Panc1 (cell line): ENCODE results near the gene C8A. TPM values are rescaled to one million over a fixed set of nuclear protein-coding genes. Genes with fewer than 3 reads are reported as not detected.

Experiments
- ATAC-seq: fragments of 200-7000 bp; cut with Tn5 transposase; 2 replicates; pipeline ENCODE4 v1.9.1; 2020; ENCODE audit warnings: mild to moderate bottlenecking, moderate library complexity
- BruUV-seq: library from RNA; stranded (reverse); fragments of 400-500 nt; replicated peaks from 2 replicates; lab custom pipeline; 2021; lab: Mats Ljungman, UMichigan
- CTCF ChIA-PET: fragments of 300-600 bp; sonication (Branson Sonifier 250); formaldehyde crosslinking; loops from one replicate; lab custom pipeline; 2022; ENCODE audit warnings: antibody characterized with exemption; lab: Charles Lee
- POLR2A ChIA-PET: fragments of 300-600 bp; sonication (Branson Sonifier 250); formaldehyde crosslinking; loops from one replicate; lab custom pipeline; 2022; ENCODE audit warnings: antibody characterized with exemption; lab: Charles Lee
- DNase-seq: peaks from one replicate; pipeline ENCODE4 v3.0.0-alpha.2; 2010; ENCODE audit warnings: low read depth, low spot score
- H3K27ac ChIP-seq: 2 replicates; pipeline ENCODE4 v1.5.1; 2011; ENCODE audit warnings: mild to moderate bottlenecking, low read length, inconsistent platforms
- H3K27me3 ChIP-seq: fragments of 200-500 bp; sonication (Bioruptor generic); 2 replicates; pipeline ENCODE4 v1.6.0; 2014; ENCODE audit warnings: low read length, inconsistent platforms; ENCODE audit not compliant: control insufficient read depth, insufficient read depth
- H3K36me3 ChIP-seq: fragments of 200-500 bp; sonication (Bioruptor generic); 2 replicates; pipeline ENCODE4 v1.5.1; 2014; ENCODE audit warnings: inconsistent platforms, mild to moderate bottlenecking, low read length, moderate library complexity; ENCODE audit not compliant: control insufficient read depth, insufficient read depth
- H3K4me1 ChIP-seq: 2 replicates; pipeline ENCODE4 v1.5.1; 2011; ENCODE audit warnings: inconsistent platforms, mild to moderate bottlenecking, low read length, moderate library complexity; ENCODE audit not compliant: control insufficient read depth, insufficient read depth
- H3K4me3 ChIP-seq, 2 experiments: 2 replicates each; pipeline ENCODE4 v1.5.1; 2011 to 2012; ENCODE audit warnings: low read depth in 2 of 2, low read length in 2 of 2, mild to moderate bottlenecking in 2 of 2, inconsistent platforms in 1 of 2, moderate library complexity in 1 of 2
- H3K9me3 ChIP-seq: fragments of 200-500 bp; sonication (Bioruptor generic); 2 replicates; pipeline ENCODE4 v1.5.1; 2014; ENCODE audit warnings: low read depth, mild to moderate bottlenecking, inconsistent platforms, low read length, moderate library complexity; ENCODE audit not compliant: control insufficient read depth, insufficient read depth
- CTCF ChIP-seq: fragments of 450-650 bp; IDR thresholded peaks from 2 replicates; pipeline ENCODE4 v1.5.1; 2017; ENCODE audit warnings: mild to moderate bottlenecking
- POLR2AphosphoS5 ChIP-seq: IDR thresholded peaks from 2 replicates; pipeline ENCODE4 v1.6.1; 2012; ENCODE audit warnings: mild to moderate bottlenecking, low read depth, low read length, moderate library complexity
- REST ChIP-seq, 2 experiments: IDR thresholded peaks; 2 replicates each; pipeline ENCODE4 v1.6.1; 2011 to 2012; ENCODE audit warnings: low read depth in 2 of 2, control low read depth in 1 of 2, low read length in 1 of 2, mild to moderate bottlenecking in 1 of 2, moderate library complexity in 1 of 2; ENCODE audit not compliant: insufficient read depth in 1 of 2
- SIN3A ChIP-seq: IDR thresholded peaks from 2 replicates; pipeline ENCODE4 v1.6.1; 2012; ENCODE audit warnings: low read depth, mild to moderate bottlenecking, low read length, moderate library complexity, borderline replicate concordance; ENCODE audit not compliant: insufficient read depth
- TCF7L2 ChIP-seq: IDR thresholded peaks from 2 replicates; pipeline ENCODE4 v1.6.1; 2011; ENCODE audit warnings: mild to moderate bottlenecking, low read depth, low read length, inconsistent platforms
- in situ Hi-C: cut with HindIII; loops from 2 replicates; pipeline ENCODE4 v1.10.0; 2016; ENCODE audit warnings: low sequenced_read_pairs, low pct_unique_long_range_greater_than_20kb
- intact Hi-C: fragments of 100-400 bp; cut with micrococcal nuclease; formaldehyde crosslinking; loops from one replicate; pipeline ENCODE4 v1.10.0; 2022; ENCODE audit not compliant: unreplicated experiment
- total RNA-seq: library from RNA; stranded (reverse); gene quantifications from one replicate; pipeline ENCODE4 v1.2.1, GENCODE V29; 2021; ENCODE audit not compliant: unreplicated experiment

C8A gene
- total RNA-seq, 1 experiment from 2014 or later, result not detected

- BruUV-seq, result no TSS peak
- no peaks in the 10 kb centered on the region for H3K4me1 ChIP-seq
- no peak overlapping the region for H3K27ac ChIP-seq
- CTCF ChIA-PET, result no interaction called here
- ATAC-seq, result no peak
- in situ Hi-C loops, result no loop called here
- no peaks in the 10 kb centered on the region for H3K36me3 ChIP-seq
- H3K4me3 ChIP-seq, result no peak overlapping the region
- H3K9me3 ChIP-seq, result no peaks in the 10 kb centered on the region
- intact Hi-C loops, result no loop called here
- no peaks in the 10 kb centered on the region for H3K27me3 ChIP-seq
- TF ChIP-seq CTCF (no peak), POLR2AphosphoS5 (no peak), REST (IDR thresholded peaks at IDR 0.05; ENCODE audit: insufficient read depth in 1 of 2, low read depth in 2 of 2, low read length in 1 of 2) (no peak), SIN3A (no peak), TCF7L2 (no peak)
- POLR2A ChIA-PET, result no interaction called here
- DNase-seq, result no peak
Observed at GRCh38 chr1:56939209-56939608, 84.6 kb downstream of the C8A start.

- Histone ChIP-seq H3K4me1 (no peaks in the 10 kb centered on the region), H3K4me3 (no peak overlapping the region), H3K27ac (no peak overlapping the region), H3K9me3 (no peaks in the 10 kb centered on the region), H3K27me3 (no peaks in the 10 kb centered on the region), H3K36me3 (no peaks in the 10 kb centered on the region)
- POLR2A ChIA-PET, result no interaction called here
- no TSS peak for BruUV-seq
- DNase-seq, result no peak
- intact Hi-C loops (no loop called here), in situ Hi-C loops (no loop called here)
- CTCF ChIA-PET, result no interaction called here
- no peak for ATAC-seq
- no peak for TF ChIP-seq POLR2AphosphoS5
- TF ChIP-seq SIN3A, result no peak
Observed at GRCh38 chr1:56940039-56940438, 85.4 kb downstream of the C8A start.

GRCh38 chr1:56948403-56949023, 93.9 kb downstream of the C8A start:
- H3K9me3 ChIP-seq, result no peaks in the 10 kb centered on the region
- DNase-seq, result no peak
- no peak overlapping the region for H3K4me3 ChIP-seq
- no peaks in the 10 kb centered on the region for H3K36me3 ChIP-seq
- intact Hi-C loops, result no loop called here
- H3K27ac ChIP-seq, result no peak overlapping the region
- ChIA-PET POLR2A (no interaction called here), CTCF (no interaction called here)
- BruUV-seq, result no TSS peak
- H3K27me3 ChIP-seq, result no peaks in the 10 kb centered on the region
- in situ Hi-C loops, result no loop called here
- H3K4me1 ChIP-seq, result no peaks in the 10 kb centered on the region
- TF ChIP-seq SIN3A (no peak), CTCF (no peak)
- no peak for ATAC-seq
